ENCODE measurements around the gene ETV7.

The ETV7 gene

GRCh38 chr6:36337814-36338213, 49.7 kb downstream of the ETV7 start:
- DNase-seq, result no peak

- no peak for DNase-seq
Observed at GRCh38 chr6:36336779-36337241, 50.7 kb downstream of the ETV7 start, which contains the start of gene BNIP5. Gene BNIP5, minus strand, starts transcription at chr6:36336888. Its CDS starts 6,198 bp downstream, at chr6:36330690.

- DNase-seq, result no peak
Observed at GRCh38 chr6:36336208-36336710, 51.2 kb downstream of the ETV7 start.

GRCh38 chr6:36335465-36336207, 51.8 kb downstream of the ETV7 start:
- DNase-seq, result no peak

GRCh38 chr6:36334832-36335459, 52.5 kb downstream of the ETV7 start:
- DNase-seq, result no peak

- DNase-seq, result no peak
Observed at GRCh38 chr6:36333931-36334725, 53.3 kb downstream of the ETV7 start.

GRCh38 chr6:36333171-36333895, 54.1 kb downstream of the ETV7 start:
- no peak for DNase-seq

GRCh38 chr6:36331381-36331780, 56.1 kb downstream of the ETV7 start:
- DNase-seq, result no peak

GRCh38 chr6:36330366-36330765, 57.1 kb downstream of the ETV7 start:
- no peak for DNase-seq

- no peak for DNase-seq
Observed at GRCh38 chr6:36329798-36330291, 57.6 kb downstream of the ETV7 start.

- no peak for DNase-seq
Observed at GRCh38 chr6:36328600-36328999, 58.9 kb downstream of the ETV7 start.

GRCh38 chr6:36327919-36328236, 59.6 kb downstream of the ETV7 start:
- no peak for DNase-seq

- no peak for DNase-seq
Observed at GRCh38 chr6:36327226-36327918, 60.1 kb downstream of the ETV7 start.

GRCh38 chr6:36326356-36326995, 61.0 kb downstream of the ETV7 start:
- DNase-seq, result no peak

- no peak for DNase-seq
Observed at GRCh38 chr6:36324715-36325114, 62.8 kb downstream of the ETV7 start.

GRCh38 chr6:36324191-36324590, 63.3 kb downstream of the ETV7 start:
- DNase-seq, result no peak

- no peak for DNase-seq
Observed at GRCh38 chr6:36323062-36323461, 64.4 kb downstream of the ETV7 start.

- no peak for DNase-seq
Observed at GRCh38 chr6:36322591-36322990, 64.9 kb downstream of the ETV7 start.

GRCh38 chr6:36320475-36320874, 67.0 kb downstream of the ETV7 start:
- no peak for DNase-seq

GRCh38 chr6:36319821-36320220, 67.6 kb downstream of the ETV7 start:
- no peak for DNase-seq

GRCh38 chr6:36319436-36319762, 68.1 kb downstream of the ETV7 start:
- no peak for DNase-seq

Measured in stimulated activated CD4-positive, alpha-beta T cell treated with anti-CD3 and anti-CD28 coated beads, Interleukin-1b, Interleukin-23, amount 100 ng/mL, for 48 hours (primary cell).